Activated CD4-positive, alpha-beta T cell treated with anti-CD3 and anti-CD28 coated beads for 36 hours (primary cell): ENCODE measurements around the gene ZMYND11. TPM values are rescaled to one million over a fixed set of nuclear protein-coding genes. Genes with fewer than 3 reads are reported as not detected.

ENCODE experiments used
- ATAC-seq: fragments of 200-7000 bp; cut with Tn5 transposase; one replicate; pipeline ENCODE4 v1.10.0; 2021; ENCODE audit warnings: mild to moderate bottlenecking, moderate library complexity
- CTCF ChIA-PET: fragments of 350-600 bp; sonication (Branson Sonifier 250); formaldehyde crosslinking; loops from one replicate; lab custom pipeline; 2021; ENCODE audit warnings: antibody characterized with exemption; lab: Charles Lee
- POLR2A ChIA-PET: fragments of 350-600 bp; sonication (Branson Sonifier 250); formaldehyde crosslinking; loops from one replicate; lab custom pipeline; 2021; ENCODE audit warnings: antibody characterized with exemption, inconsistent platforms; lab: Charles Lee
- DNase-seq: peaks from one replicate; pipeline ENCODE4 v3.0.0-alpha.2; 2020
- H3K27ac Mint-ChIP-seq: one replicate; pipeline ENCODE4 v1.8.0; 2021; ENCODE audit warnings: mixed read lengths
- H3K27me3 Mint-ChIP-seq: one replicate; pipeline ENCODE4 v1.8.0; 2021; ENCODE audit warnings: mixed read lengths
- H3K36me3 Mint-ChIP-seq: one replicate; pipeline ENCODE4 v1.8.0; 2021; ENCODE audit warnings: low read depth, mixed read lengths
- H3K4me1 Mint-ChIP-seq: one replicate; pipeline ENCODE4 v1.8.0; 2021; ENCODE audit warnings: mixed read lengths
- H3K4me3 Mint-ChIP-seq: one replicate; pipeline ENCODE4 v1.8.0; 2021; ENCODE audit warnings: mild to moderate bottlenecking, moderate library complexity, mixed read lengths
- H3K9me3 Mint-ChIP-seq: one replicate; pipeline ENCODE4 v1.8.0; 2021; ENCODE audit warnings: low read depth, mixed read lengths
- intact Hi-C, 2 experiments: fragments of 100-400 bp; cut with DNase I in 1 of 2; cut with micrococcal nuclease in 1 of 2; formaldehyde crosslinking; loops; one replicate each; pipeline versions ENCODE4 v1.14.2 to v1.15.1; 2022 to 2024; cut with DNase I, micrococcal nuclease
- total RNA-seq, 2 experiments: library from RNA; stranded (reverse); gene quantifications; one replicate each; pipeline ENCODE4 v1.2.3, GENCODE V29; 2021

The ZMYND11 gene
- 10 to 100 TPM; 13.2 to 16.9 TPM for total RNA-seq

DNA sequence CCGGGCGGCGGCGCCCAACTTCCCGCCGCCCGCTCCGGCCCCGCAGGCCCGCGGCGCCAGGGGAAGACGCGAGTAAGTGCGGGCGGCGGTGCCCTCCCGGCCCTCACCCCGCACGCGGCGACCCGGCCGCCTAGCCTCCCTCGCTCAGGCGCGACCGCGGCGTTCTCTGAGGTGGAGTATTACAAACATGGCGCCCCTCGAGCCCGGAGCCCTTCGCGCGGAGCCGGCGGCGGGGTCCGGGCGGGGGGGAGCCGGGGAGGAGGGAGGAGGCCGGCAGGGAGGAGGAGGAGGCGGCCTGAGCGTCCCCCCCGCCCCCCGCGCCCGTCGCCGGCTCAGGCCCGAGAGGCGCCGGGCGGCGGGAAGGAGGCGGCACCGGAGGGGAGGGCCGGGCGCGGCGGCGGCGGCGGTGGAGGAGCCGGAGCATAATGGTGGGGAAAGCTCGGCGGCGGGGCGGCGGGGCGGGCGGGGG, at the start of gene ZMYND11:
ZMYND11 (plus strand) TSS at position 324 of the 469 bp plus-strand sequence. CDS start 44,558 bp downstream, outside the sequence.
- CTCF ChIA-PET = interaction anchor here (1.1 kb wide), 1 partner anchor 61 kb away, joined by 3 read pairs; no protein-coding TSS in a partner anchor
- H3K4me1 Mint-ChIP-seq = peaks cover 43% of the 10 kb centered on the region
- DNase-seq = peak; percentile 74

DNA sequence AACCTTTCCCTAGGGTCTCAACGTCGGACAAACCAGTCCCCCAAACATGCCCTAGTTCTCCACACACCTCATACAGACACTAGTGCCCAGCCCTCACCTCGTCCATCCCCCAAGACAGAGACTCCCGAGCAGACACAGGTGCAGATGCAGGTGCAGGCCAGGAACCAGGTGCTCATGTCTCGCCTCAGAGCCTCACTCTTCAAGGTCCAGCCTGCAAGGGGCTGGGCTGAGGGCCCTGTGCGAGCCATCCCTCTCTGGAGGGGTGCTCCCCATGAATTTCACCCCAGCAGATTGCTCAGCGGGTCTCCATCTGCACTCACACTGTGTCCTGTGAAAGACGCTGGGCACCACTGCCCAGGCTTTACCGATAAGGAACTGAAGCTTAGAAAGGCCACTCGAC, 49.2 kb upstream of the ZMYND11 start:
- Mint-ChIP-seq H3K4me3 (no peak overlapping the region), H3K36me3 (no peaks in the 10 kb centered on the region), H3K9me3 (no peaks in the 10 kb centered on the region), H3K4me1 (peaks cover 7% of the 10 kb centered on the region), H3K27me3 (peaks cover 4% of the 10 kb centered on the region), H3K27ac (no peak overlapping the region)
- intact Hi-C loops = no loop called here
- ATAC-seq = no peak
- no peak for DNase-seq
- ChIA-PET POLR2A (no interaction called here), CTCF (no interaction called here)

More for the DNA sequence above, at the start of gene ZMYND11:
- Mint-ChIP-seq H3K27ac (peak within 1 kb of the TSS; percentile 90), H3K9me3 (no peaks in the 10 kb centered on the region), H3K4me3 (peak within 1 kb of the TSS; percentile 84), H3K27me3 (no peaks in the 10 kb centered on the region), H3K36me3 (peaks cover 5% of the 10 kb centered on the region)
- ATAC-seq = peak; percentile 25
- POLR2A ChIA-PET = no interaction called here
- intact Hi-C loops = loop anchor here in 1 of 2 experiments (1.0 to 2.0 kb wide), 4 partner anchors 48 to 914 kb away; partner anchors contain the start of genes IDI1 and LARP4B

DNA sequence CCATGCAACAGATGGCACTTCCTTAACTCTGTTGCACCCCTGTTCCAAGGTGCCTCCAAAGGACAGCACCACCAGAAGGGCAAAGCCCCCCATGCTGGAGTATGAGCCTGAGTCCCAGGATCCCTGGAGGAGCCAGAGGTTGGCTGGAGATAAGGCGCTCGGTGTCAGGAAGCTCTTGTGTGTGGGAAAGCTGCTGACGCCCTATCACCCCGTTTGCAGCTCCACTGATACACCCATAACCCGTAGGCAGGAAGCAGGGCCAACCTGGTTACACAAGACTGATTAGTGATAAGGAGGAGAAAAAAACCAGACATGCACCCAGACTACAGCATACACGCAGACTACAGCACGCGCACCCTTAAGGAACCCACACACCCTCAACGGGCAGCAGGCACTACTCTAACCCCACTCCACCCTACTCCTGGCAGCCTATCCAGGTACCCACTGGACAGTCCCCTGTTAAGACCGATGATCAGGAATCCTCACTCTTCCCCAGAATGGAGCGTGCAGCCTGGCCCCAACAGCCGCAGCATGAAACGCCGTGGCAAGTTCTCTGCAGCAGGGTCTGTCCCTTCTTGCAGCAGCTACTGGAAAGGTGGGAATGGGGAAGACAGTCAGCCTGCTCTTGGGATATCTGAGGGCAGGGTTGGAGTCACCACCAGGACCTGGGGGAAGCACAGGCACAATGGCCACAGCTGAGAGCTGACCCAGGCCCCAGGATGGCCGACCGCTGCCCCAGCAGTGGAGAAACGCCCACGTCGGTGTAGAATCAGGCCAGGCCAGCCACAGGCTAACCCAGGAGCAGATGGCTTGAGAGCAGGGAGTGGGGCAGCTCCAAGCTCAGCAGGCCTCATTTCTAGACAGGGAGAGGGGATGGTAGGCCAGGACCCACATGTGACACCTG, 47.8 kb upstream of the ZMYND11 start:
- DNase-seq (no peak), ATAC-seq (no peak)
- intact Hi-C loops = no loop called here
- ChIA-PET POLR2A (no interaction called here), CTCF (no interaction called here)
- Mint-ChIP-seq H3K9me3 (no peaks in the 10 kb centered on the region), H3K27ac (no peak overlapping the region), H3K27me3 (no peaks in the 10 kb centered on the region), H3K4me3 (no peak overlapping the region), H3K4me1 (peaks cover 7% of the 10 kb centered on the region), H3K36me3 (no peaks in the 10 kb centered on the region)

DNA sequence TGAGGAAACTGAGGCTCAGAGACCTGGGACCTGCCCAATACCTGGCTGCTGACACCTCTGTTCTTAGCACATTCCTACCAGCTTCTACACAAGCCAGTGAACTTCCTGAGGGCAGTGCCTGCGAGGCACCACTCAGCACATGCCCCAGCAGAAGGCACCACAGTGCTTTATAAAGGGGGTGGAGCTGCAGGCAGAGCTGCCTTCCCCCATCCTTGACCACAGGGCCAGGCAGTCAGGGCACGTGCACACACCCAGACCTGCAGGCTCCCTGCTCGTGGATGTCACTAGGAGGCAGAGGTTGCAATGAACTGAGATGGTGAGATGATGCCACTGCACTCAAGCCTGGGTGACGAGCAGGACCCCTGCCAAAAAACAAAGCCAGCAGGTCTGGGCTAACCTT, 47.0 kb upstream of the ZMYND11 start:
- no peak overlapping the region for H3K27ac Mint-ChIP-seq
- H3K36me3 Mint-ChIP-seq = no peaks in the 10 kb centered on the region
- POLR2A ChIA-PET = no interaction called here
- no peak overlapping the region for H3K4me3 Mint-ChIP-seq
- H3K27me3 Mint-ChIP-seq = no peaks in the 10 kb centered on the region
- DNase-seq (no peak), ATAC-seq (no peak)
- CTCF ChIA-PET = no interaction called here
- no peaks in the 10 kb centered on the region for H3K9me3 Mint-ChIP-seq
- peaks cover 7% of the 10 kb centered on the region for H3K4me1 Mint-ChIP-seq
- intact Hi-C loops = no loop called here

DNA sequence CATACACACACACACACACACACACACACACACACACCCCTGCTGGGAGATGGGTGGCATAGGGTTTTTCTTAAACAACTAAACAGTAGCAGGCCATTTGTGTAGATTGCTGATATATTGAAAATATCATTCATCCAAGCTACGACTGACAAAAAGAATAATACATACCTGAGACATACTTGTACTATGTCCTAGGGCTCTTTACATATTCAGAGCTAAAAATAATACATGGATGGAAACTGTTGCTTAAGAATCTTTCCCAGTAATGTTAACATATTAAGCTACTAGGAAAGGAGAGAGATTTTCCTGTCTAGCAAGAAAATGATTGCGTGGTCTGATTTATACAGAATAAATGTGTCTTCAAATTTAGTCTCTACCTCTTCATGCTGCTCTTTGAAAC, 46.0 kb upstream of the ZMYND11 start:
- H3K36me3 Mint-ChIP-seq = no peaks in the 10 kb centered on the region
- CTCF ChIA-PET = interaction anchor here (0.7 to 0.9 kb wide), 2 partner anchors 135 to 153 kb away, joined by 3 read pairs; no protein-coding TSS in a partner anchor
- ATAC-seq (no peak), DNase-seq (no peak)
- H3K4me3 Mint-ChIP-seq = no peak overlapping the region
- intact Hi-C loops = no loop called here
- no peaks in the 10 kb centered on the region for H3K27me3 Mint-ChIP-seq
- POLR2A ChIA-PET = interaction anchor here (0.6 kb wide), 1 partner anchor 15 kb away, joined by 4 read pairs; no protein-coding TSS in a partner anchor
- H3K27ac Mint-ChIP-seq = no peak overlapping the region
- peaks cover 7% of the 10 kb centered on the region for H3K4me1 Mint-ChIP-seq
- no peaks in the 10 kb centered on the region for H3K9me3 Mint-ChIP-seq

DNA sequence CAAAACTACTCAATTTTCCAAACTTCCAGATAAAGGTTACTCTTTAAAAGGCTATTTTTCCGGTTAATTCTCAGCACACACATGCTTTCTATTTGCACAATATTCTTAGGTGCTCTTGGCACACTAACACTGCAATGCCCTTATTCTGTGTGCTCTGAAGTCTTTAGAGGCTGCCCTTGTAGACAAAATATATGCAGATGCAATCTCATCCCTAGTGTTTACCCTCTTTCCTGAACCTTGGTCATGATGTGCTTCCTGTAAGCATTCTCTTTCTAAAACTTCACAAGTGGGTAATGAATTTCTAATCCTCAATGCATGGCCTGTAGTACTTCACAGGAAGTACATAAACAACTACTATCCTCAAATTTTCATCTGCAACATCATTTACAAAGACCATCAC, 45.1 kb upstream of the ZMYND11 start:
- no peaks in the 10 kb centered on the region for H3K27me3 Mint-ChIP-seq
- no peak overlapping the region for H3K4me3 Mint-ChIP-seq
- no peak overlapping the region for H3K27ac Mint-ChIP-seq
- no peaks in the 10 kb centered on the region for H3K36me3 Mint-ChIP-seq
- H3K9me3 Mint-ChIP-seq = peaks cover 7% of the 10 kb centered on the region
- peaks cover 7% of the 10 kb centered on the region for H3K4me1 Mint-ChIP-seq
- ChIA-PET POLR2A (no interaction called here), CTCF (no interaction called here)
- DNase-seq = no peak
- ATAC-seq = no peak
- intact Hi-C loops = no loop called here

DNA sequence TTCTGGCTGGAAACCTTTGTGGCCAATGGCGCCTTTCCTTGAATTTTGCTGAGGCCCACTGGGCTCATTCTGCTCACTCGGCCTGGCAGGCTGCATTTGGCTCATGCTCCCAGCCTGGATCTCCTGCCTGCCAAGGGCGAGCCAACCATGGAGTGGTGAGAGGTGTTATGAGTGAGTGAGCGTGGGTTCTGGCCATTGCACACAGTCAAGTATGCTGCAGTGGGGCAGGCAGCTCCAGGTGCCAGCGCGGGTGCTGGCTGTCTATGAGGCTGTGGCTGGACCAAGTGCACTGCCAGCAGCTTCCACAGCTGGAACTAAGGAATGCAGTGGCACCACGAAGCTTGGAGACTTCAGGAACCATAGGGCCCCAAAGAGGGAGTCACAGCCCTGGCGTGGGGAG, 43.9 kb upstream of the ZMYND11 start:
- intact Hi-C loops = no loop called here
- H3K27ac Mint-ChIP-seq = no peak overlapping the region
- POLR2A ChIA-PET = no interaction called here
- CTCF ChIA-PET = interaction anchor here (0.6 kb wide), 1 partner anchor 16 kb away, joined by 3 read pairs; no protein-coding TSS in a partner anchor
- H3K9me3 Mint-ChIP-seq = peaks cover 14% of the 10 kb centered on the region
- H3K36me3 Mint-ChIP-seq = peaks cover 2% of the 10 kb centered on the region
- H3K4me1 Mint-ChIP-seq = peaks cover 7% of the 10 kb centered on the region
- no peaks in the 10 kb centered on the region for H3K27me3 Mint-ChIP-seq
- DNase-seq (no peak), ATAC-seq (no peak)
- H3K4me3 Mint-ChIP-seq = no peak overlapping the region

DNA sequence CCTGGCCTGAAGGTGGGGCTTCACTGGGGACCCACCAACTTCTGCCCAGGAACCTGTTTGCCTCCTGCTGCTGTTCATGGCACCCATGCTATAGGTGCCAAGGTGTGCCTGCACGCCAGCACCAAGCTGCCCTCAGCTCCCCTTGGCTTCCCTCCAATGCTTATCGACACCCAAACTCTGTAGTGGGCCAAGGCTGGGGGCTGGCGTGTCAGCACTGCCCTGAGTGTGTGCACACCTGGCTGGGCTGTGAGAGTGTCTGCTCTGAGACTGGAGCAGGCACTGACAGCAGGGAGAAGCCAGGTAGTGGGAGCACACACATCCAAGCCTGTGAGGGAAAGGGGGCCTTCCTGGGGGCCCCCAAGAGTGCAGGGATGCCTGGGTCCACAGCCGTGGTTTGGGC, 43.1 kb upstream of the ZMYND11 start:
- H3K36me3 Mint-ChIP-seq = peaks cover 4% of the 10 kb centered on the region
- ATAC-seq (no peak), DNase-seq (no peak)
- H3K9me3 Mint-ChIP-seq = peaks cover 22% of the 10 kb centered on the region
- H3K4me3 Mint-ChIP-seq = no peak overlapping the region
- CTCF ChIA-PET = no interaction called here
- intact Hi-C loops = no loop called here
- H3K27me3 Mint-ChIP-seq = no peaks in the 10 kb centered on the region
- peaks cover 4% of the 10 kb centered on the region for H3K4me1 Mint-ChIP-seq
- POLR2A ChIA-PET = no interaction called here
- H3K27ac Mint-ChIP-seq = no peak overlapping the region

DNA sequence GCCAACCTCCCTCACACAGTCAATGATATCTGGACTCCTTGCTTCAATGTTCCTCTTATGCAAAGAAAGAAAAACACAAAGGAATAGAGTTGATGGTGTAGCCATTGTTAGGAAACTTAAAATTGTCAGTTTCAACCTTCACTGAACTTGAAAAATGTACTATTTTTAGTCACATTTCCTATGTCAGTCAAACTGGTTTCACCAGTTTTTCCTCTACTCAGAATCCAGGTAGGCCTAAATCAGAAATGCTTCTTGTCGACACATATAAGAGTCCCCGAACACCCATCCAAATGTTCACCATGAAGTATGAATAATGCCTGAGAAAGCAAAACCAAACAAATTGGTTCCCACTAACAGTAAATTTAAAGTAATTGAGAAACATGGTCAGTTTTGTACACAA, 42.4 kb upstream of the ZMYND11 start:
- Mint-ChIP-seq H3K36me3 (peaks cover 4% of the 10 kb centered on the region), H3K9me3 (peaks cover 25% of the 10 kb centered on the region), H3K27ac (no peak overlapping the region), H3K4me1 (no peaks in the 10 kb centered on the region), H3K4me3 (no peak overlapping the region), H3K27me3 (no peaks in the 10 kb centered on the region)
- CTCF ChIA-PET = no interaction called here
- intact Hi-C loops = no loop called here
- POLR2A ChIA-PET = no interaction called here
- DNase-seq (no peak), ATAC-seq (no peak)

DNA sequence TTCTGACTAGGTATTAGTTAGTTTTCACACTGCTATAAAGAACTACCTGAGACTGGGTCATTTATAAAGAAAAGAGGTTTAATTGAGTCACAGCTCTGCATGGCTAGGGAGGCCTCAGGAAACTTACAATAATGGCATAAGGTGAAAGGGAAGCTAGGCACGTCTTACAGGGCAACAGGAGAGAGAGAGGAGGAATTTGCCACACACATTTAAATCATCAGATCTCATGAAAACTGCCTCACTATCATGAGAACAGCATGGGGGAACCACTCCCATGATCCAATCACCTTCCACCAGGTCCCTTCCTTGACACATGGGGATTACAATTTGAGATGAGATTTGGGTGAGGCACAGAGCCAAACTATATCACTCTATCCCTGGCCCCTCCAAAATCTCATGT, 40.6 kb upstream of the ZMYND11 start:
- Mint-ChIP-seq H3K4me3 (no peak overlapping the region), H3K27me3 (no peaks in the 10 kb centered on the region), H3K27ac (no peak overlapping the region), H3K9me3 (peaks cover 25% of the 10 kb centered on the region), H3K36me3 (peaks cover 4% of the 10 kb centered on the region), H3K4me1 (no peaks in the 10 kb centered on the region)
- intact Hi-C loops = no loop called here
- CTCF ChIA-PET = no interaction called here
- DNase-seq (no peak), ATAC-seq (no peak)
- POLR2A ChIA-PET = no interaction called here

DNA sequence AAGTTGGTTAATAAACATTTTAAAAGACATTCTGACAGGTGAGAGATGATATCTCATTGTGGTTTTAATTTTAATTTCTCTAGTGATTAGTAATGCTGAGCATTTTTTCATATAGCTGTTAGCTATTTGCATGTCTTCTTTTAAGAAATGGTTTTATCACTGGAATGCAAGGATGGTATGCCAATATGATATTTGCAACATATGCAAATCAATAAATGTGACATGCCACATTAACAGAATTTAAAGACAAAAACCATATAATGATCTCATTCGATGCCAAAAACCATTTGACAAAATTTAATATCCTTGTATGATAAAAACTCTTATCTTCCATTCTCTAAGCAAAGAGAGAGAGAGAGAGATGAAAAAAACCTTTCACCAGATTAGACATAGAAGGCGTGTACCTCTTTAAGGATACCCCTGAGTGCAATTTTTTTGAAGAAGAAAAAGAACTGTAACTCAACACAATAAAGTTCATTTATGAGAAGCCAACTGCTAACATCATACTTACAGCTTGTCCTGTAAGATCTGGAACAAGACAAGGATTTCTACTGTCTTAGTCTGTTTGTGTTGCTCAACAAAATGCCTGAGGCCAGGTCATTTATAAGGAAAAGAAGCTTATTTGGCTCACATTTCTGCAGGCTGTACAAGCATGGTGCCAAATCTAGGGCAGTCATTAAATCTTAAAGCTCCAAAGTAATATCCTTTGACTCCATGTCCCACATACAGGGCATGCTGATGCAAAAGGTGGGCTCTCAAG, 39.7 kb upstream of the ZMYND11 start:
- ATAC-seq (no peak), DNase-seq (no peak)
- Mint-ChIP-seq H3K4me1 (no peaks in the 10 kb centered on the region), H3K27me3 (no peaks in the 10 kb centered on the region), H3K4me3 (no peak overlapping the region), H3K9me3 (peaks cover 25% of the 10 kb centered on the region), H3K36me3 (peaks cover 4% of the 10 kb centered on the region), H3K27ac (no peak overlapping the region)
- intact Hi-C loops = no loop called here
- ChIA-PET POLR2A (no interaction called here), CTCF (no interaction called here)
